Omental fat pad (tissue), 4 donors: ENCODE data around the gene KHSRP. TPM values are rescaled to one million over a fixed set of nuclear protein-coding genes. Genes with fewer than 3 reads are reported as not detected.

Experiments
- ATAC-seq: fragments of 150-250 bp; one replicate; pipeline ENCODE4 v1.9.1; 2016; ENCODE audit warnings: mild to moderate bottlenecking, moderate library complexity; ENCODE audit not compliant: low FRiP score
- DNase-seq: peaks from one replicate; pipeline ENCODE4 v3.0.0-alpha.2; 2019; ENCODE audit warnings: low spot score
- total RNA-seq, 4 donors: library from RNA; depleted of rRNA; stranded (reverse); fragments of >200 nt; gene quantifications; one replicate each; pipeline ENCODE4 v1.1.0, GENCODE V29; 2016
- TF ChIP-seq, protein P1 (sequence below), 3 donors: fragments of 450-650 bp; IDR thresholded peaks; one replicate each; pipeline ENCODE4 v1.5.1; 2016 to 2017; ENCODE audit warnings: antibody characterized with exemption in 3 of 3, mild to moderate bottlenecking in 3 of 3, moderate library complexity in 2 of 3

The KHSRP gene
- total RNA-seq, 4 donors from 2014 or later = 67.4 to 125 (median 78.3) TPM

DNA sequence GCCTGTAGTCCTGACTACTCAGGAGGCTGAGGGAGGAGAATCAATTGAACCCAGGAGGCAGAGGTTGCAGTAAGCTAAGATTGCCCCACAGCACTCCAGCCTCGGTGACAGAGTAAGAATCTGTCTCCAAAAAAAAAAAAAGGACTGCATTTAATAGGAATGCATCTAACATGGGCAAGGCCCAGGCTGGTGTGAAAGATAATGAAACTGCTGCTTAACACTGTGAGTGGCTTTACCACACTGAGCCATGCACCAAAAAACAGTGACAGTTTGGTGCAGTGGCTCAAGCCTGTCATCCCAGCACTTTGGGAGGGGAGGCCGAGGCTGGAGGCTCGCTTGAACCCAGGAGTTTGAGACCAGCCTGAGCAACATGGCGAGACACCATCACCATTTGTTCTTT is 40.2 kb downstream of the KHSRP start:
- TF ChIP-seq, protein P1, sequence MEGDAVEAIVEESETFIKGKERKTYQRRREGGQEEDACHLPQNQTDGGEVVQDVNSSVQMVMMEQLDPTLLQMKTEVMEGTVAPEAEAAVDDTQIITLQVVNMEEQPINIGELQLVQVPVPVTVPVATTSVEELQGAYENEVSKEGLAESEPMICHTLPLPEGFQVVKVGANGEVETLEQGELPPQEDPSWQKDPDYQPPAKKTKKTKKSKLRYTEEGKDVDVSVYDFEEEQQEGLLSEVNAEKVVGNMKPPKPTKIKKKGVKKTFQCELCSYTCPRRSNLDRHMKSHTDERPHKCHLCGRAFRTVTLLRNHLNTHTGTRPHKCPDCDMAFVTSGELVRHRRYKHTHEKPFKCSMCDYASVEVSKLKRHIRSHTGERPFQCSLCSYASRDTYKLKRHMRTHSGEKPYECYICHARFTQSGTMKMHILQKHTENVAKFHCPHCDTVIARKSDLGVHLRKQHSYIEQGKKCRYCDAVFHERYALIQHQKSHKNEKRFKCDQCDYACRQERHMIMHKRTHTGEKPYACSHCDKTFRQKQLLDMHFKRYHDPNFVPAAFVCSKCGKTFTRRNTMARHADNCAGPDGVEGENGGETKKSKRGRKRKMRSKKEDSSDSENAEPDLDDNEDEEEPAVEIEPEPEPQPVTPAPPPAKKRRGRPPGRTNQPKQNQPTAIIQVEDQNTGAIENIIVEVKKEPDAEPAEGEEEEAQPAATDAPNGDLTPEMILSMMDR (IDR thresholded peaks at IDR 0.05) = no peak
- ATAC-seq = no peak
- no peak for DNase-seq

DNA sequence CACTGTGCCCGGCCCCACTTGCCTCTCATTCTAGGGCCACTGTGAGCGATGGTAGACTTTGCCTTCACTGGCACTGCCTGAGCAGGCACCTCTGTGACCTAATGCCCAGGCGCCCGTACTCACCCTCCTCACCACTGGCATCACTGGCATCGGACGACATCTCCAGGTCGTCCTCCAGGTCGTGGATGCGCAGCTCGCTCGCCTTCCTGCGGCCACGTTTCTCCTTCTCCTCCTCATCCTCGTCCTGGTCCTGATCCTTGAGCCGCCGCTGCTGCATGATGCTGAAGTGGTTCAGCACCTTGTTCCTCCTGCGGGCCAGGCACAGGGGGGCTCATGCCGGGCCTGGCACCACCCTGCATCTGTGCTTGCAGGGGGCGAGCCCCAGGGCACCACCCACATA is 41.4 kb downstream of the KHSRP start:
- TF ChIP-seq, protein P1 (IDR thresholded peaks at IDR 0.05) = no peak
- ATAC-seq (no peak), DNase-seq (no peak)

DNA sequence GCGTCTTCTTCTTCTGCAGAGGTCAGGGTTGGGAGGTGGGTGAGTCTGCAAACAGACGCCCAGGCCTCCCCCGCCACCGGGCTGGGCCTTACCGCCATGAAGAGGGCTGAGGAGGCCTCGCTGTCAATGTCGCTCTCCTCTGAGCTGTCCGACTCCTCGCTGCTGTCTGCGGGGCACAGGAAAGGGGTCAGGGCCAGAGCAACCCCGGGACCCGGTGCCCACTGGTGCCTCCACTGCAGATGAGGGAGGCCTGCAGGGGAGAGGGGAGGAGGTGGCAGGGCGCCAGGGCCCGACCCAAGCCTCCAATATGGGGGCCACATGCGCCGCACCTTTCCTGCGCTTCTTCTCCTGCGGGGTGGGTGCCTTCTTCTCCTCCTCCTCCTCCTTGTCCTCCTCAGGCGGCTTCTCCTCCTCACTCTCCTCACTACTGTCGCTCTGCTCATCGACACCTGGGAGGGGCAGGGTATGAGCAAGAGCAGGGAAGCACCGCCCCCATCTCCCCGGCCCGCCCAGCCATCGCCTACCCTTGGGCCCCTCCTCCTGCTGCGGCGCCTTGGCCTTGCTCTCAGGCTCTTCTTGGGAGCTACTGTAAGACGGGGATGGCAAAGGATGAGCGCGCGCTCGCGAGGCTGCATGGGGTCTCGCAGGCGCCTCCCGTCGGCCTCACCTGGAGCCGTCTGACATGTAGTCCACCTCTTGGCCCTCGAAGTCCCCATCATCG is 43.4 kb downstream of the KHSRP start:
- TF ChIP-seq, protein P1 (IDR thresholded peaks at IDR 0.05) = no peak
- DNase-seq = no peak
- no peak for ATAC-seq

DNA sequence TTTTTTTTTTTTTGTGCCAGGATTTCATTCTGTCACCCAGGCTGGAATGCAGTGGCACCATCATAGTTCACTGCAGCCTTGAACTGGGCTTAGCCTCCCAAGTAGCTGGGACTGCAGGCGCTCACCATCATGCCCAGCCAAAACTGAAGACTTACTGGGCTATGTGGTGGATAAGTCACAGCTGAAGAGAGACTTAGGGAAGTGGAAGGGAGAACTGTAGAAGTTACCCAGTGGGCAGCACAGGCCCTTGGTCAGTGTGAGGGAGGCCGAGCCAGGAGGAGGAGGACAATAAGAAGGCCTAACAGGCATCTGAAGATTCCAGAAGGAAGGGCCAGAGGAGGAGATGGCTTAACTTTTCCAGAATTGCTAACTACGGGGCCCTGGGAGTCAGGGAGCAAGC is 44.9 kb downstream of the KHSRP start:
- no peak for DNase-seq
- ATAC-seq = no peak
- TF ChIP-seq, protein P1 (IDR thresholded peaks at IDR 0.05) = no peak

DNA sequence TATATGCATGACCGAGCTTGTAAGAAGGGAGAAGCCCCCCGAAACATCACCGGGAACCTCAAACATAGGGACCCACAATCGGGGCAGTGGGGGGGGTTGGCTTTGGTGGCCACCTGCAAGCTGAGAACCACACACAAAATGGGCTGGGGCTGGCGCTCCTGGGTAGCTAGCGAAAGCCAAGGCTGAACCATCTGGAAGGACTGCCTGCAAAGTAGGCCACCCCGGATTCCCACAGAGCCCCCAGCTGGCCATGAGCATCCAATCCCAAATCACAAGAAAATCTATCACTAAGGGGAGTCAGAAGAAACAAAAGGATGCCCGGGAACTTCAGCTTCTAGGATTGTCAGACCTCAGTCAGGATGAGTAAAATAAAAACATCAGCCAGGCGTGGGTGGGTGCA is 46.1 kb downstream of the KHSRP start:
- DNase-seq = no peak
- TF ChIP-seq, protein P1 (IDR thresholded peaks at IDR 0.05) = no peak
- no peak for ATAC-seq

DNA sequence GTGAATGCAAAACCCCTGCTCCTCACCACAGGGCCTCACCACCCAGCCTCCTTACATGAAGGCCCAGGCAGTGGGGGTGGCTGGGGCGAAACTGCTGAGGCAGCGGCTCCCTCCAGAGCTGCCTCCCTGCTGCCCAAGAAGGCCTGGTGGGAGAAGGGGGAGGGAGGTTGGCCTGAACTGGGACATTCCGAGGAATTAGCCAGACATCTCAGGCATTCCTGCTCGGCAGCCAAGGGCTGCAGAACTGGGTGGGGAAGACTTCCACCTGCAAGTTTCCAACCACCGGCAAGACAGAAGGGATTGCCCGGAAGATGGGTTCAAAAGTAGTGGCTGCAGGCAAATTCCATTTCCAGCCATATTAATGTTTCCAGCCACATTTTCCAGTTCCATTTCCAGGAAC is 46.6 kb downstream of the KHSRP start:
- no peak for DNase-seq
- TF ChIP-seq, protein P1 (IDR thresholded peaks at IDR 0.05) = no peak
- ATAC-seq = no peak

DNA sequence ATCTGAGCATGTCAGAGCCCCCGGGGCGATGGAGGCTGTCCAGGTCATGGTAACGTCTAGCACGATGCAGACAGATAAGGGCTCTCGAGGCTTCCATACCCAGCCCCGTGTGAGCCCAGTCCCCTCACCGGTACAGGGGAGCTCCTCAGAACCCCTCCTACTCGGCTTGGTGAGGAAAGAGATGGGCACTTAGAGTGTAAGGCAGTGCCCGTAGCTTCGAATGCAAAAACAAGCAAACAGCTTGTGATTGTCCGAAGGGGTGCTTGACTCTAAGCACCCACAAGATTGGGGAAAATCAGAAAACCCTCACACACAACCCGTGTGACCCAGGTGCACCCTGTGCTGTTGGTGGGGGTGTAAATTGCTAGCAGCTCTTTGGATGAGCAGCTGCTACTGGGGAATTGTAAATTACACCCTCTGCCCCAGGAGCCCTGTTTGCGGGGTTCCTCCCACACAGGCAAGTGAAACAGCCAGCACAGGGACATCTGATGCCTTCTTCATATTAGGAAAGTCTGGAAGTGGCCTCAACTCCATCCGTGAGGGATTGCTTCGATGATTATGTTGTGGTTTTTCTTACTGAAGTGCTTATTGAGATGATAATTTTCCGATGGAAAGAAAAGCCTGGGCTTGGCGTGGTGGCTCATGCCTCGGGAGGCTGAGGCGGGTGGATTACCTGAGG is 48.0 kb downstream of the KHSRP start:
- DNase-seq (no peak), ATAC-seq (no peak)
- TF ChIP-seq, protein P1 (IDR thresholded peaks at IDR 0.05) = no peak
